AG09309 (cell line): ENCODE measurements around the gene ZAP70.

Experiments used
- DNase-seq: peaks from one replicate; pipeline ENCODE4 v3.0.0-alpha.2; 2010; ENCODE audit warnings: low read depth
- H3K4me3 ChIP-seq: 2 replicates; pipeline ENCODE4 v1.5.1; 2011; ENCODE audit warnings: mild to moderate bottlenecking, low read depth, low read length, moderate library complexity; ENCODE audit not compliant: control insufficient read depth
- CTCF ChIP-seq: IDR thresholded peaks from 2 replicates; pipeline ENCODE4 v1.5.1; 2011; ENCODE audit warnings: mild to moderate bottlenecking, low read depth, low read length, inconsistent platforms; ENCODE audit not compliant: insufficient read depth, control insufficient read depth; ENCODE audit errors: missing control alignments

Gene ZAP70

GRCh38 chr2:97722227-97722626 is 8.9 kb downstream of the ZAP70 start:
- DNase-seq, result no peak
- no peak overlapping the region for H3K4me3 ChIP-seq
- no peak for TF ChIP-seq CTCF

GRCh38 chr2:97723156-97724072 is 10.0 kb downstream of the ZAP70 start:
- no peak for DNase-seq
- no peak for TF ChIP-seq CTCF
- no peak overlapping the region for H3K4me3 ChIP-seq

- TF ChIP-seq CTCF, result no peak
- H3K4me3 ChIP-seq, result no peak overlapping the region
- DNase-seq, result no peak
Measured at GRCh38 chr2:97724073-97724410, 10.7 kb downstream of the ZAP70 start.

GRCh38 chr2:97724501-97724900 is 11.1 kb downstream of the ZAP70 start:
- H3K4me3 ChIP-seq, result no peak overlapping the region

GRCh38 chr2:97724946-97725688 is 11.7 kb downstream of the ZAP70 start:
- no peak overlapping the region for H3K4me3 ChIP-seq
- no peak for DNase-seq
- TF ChIP-seq CTCF, result no peak

More at GRCh38 chr2:97724501-97724900, 11.1 kb downstream of the ZAP70 start:
- DNase-seq, result no peak
- TF ChIP-seq CTCF, result no peak

- no peak for DNase-seq
- no peak for TF ChIP-seq CTCF
- no peak overlapping the region for H3K4me3 ChIP-seq
Measured at GRCh38 chr2:97726261-97727064, 13.1 kb downstream of the ZAP70 start.
